Sigmoid colon (tissue), 4 donors: ENCODE measurements around the gene FBXO42.

ENCODE experiments used
- CTCF ChIP-seq, 4 experiments: fragments of 450-650 bp in 3 of 4; fragments of 200-600 bp in 1 of 4; IDR thresholded peaks; one replicate each; pipeline ENCODE4 v1.5.1; 2016 to 2019; ENCODE audit warnings: antibody characterized with exemption in 4 of 4, mild to moderate bottlenecking in 3 of 4, moderate library complexity in 2 of 4
- EP300 ChIP-seq, 4 donors: sonication (generic); formaldehyde crosslinking; IDR thresholded peaks; one replicate each; pipeline ENCODE4 v1.6.1; 2017; ENCODE audit warnings: antibody characterized with exemption in 4 of 4
- POLR2A ChIP-seq, 2 donors: fragments of 450-650 bp; IDR thresholded peaks; one replicate each; pipeline ENCODE4 v1.6.1; 2016; ENCODE audit warnings: antibody characterized with exemption in 2 of 2, mild to moderate bottlenecking in 2 of 2, moderate library complexity in 2 of 2
- POLR2AphosphoS5 ChIP-seq, 4 donors: sonication (generic); formaldehyde crosslinking; IDR thresholded peaks; one replicate each; pipeline ENCODE4 v1.6.1; 2017; ENCODE audit warnings: antibody characterized with exemption in 4 of 4

DNA sequence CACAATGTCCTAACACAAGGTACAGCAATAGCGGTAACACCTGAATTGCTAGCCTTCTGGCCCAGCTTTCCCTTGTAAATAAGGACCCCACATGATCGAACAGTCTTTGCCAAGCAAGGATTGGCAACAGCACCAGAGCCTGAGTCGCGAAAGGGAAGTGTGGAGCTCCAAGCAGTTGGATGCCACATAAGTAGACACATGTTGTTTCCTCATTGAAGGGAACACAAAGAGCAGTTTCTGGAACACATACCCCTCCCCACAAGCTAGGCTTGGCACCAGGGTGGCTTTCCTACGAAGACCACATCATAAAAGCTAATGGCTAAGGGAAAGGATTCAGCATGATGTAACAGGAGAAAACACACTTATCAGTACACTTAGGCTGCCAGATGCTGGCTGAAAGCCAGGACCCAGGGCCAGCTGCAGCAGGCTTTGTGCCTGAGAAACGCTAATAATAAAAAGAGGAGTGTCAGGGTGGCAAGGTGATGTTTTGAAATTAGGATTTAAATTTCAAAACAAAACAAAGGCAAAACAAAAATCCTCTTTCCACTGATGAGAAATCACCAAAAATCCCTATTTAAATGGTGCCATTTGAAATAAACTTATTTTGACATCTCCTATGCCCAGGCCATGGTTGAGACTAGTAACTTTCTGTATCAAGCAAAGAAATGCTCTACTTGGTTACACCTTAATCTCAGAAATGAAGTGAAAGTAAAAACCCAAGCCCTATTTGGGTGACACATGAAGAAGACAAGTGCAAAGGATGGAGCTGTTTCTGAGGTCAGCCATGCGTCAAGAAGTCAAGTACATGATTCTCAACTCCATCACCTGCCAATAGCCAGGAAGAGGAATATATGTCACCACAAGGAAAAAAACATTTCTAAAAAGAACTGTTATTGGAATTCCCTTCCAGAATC, 103.4 kb downstream of the FBXO42 start:
- TF ChIP-seq CTCF (IDR thresholded peaks at IDR 0.05), result no peak
- TF ChIP-seq EP300 (IDR thresholded peaks at IDR 0.05), result no peak
- TF ChIP-seq POLR2AphosphoS5 (IDR thresholded peaks at IDR 0.05), result peak in 3 of 4 donors; percentile 10 to 60 (median 56)
- no peak for TF ChIP-seq POLR2A (IDR thresholded peaks at IDR 0.05)
